NCI-H446 (cell line): ENCODE measurements around the gene ZNG1A.
"Not testable (repeated sequence)": the region's sequence is repeated elsewhere in the genome, so short reads cannot be mapped to it uniquely, and the experiment has no call there.

ENCODE experiments used
- DNase-seq, 2 experiments: peaks; one replicate each; lab custom pipeline; 2025; lab: John Stamatoyannopoulos, UW

Gene ZNG1A

GRCh38 chr9:178970-179383, at the start of gene ZNG1A:
Gene ZNG1A, minus strand, starts transcription at chr9:179056. Its CDS starts 87 bp downstream, at chr9:178969.
- DNase-seq = not testable (repeated sequence)

- no peak for DNase-seq
Observed at GRCh38 chr9:227860-228259, 49.0 kb upstream of the ZNG1A start.

- no peak for DNase-seq
Observed at GRCh38 chr9:224582-225520, 46.0 kb upstream of the ZNG1A start.

- DNase-seq = no peak
Observed at GRCh38 chr9:224026-224425, 45.2 kb upstream of the ZNG1A start.

- no peak for DNase-seq
Observed at GRCh38 chr9:223152-223551, 44.3 kb upstream of the ZNG1A start.

GRCh38 chr9:221989-222776, 43.3 kb upstream of the ZNG1A start:
- no peak for DNase-seq

GRCh38 chr9:219670-220365, 41.0 kb upstream of the ZNG1A start:
- no peak for DNase-seq

GRCh38 chr9:219036-219435, 40.2 kb upstream of the ZNG1A start:
- DNase-seq = not testable (repeated sequence)

- DNase-seq = no peak
Observed at GRCh38 chr9:217950-218349, 39.1 kb upstream of the ZNG1A start.

GRCh38 chr9:216866-217265, 38.0 kb upstream of the ZNG1A start:
- DNase-seq = no peak

GRCh38 chr9:215631-216155, 36.8 kb upstream of the ZNG1A start:
- no peak for DNase-seq

GRCh38 chr9:214648-215493, 36.0 kb upstream of the ZNG1A start, which contains the start of gene DOCK8:
Gene DOCK8, plus strand, starts transcription at chr9:214865. Its CDS starts 112 bp downstream, at chr9:214977.
- DNase-seq = no peak

- no peak for DNase-seq
Observed at GRCh38 chr9:214351-214647, 35.4 kb upstream of the ZNG1A start.

GRCh38 chr9:213901-214300, 35.0 kb upstream of the ZNG1A start:
- DNase-seq = not testable (repeated sequence)

- DNase-seq = no peak
Observed at GRCh38 chr9:212297-212696, 33.4 kb upstream of the ZNG1A start.

GRCh38 chr9:211557-211956, 32.7 kb upstream of the ZNG1A start:
- no peak for DNase-seq

- no peak for DNase-seq
Observed at GRCh38 chr9:211036-211435, 32.2 kb upstream of the ZNG1A start.

GRCh38 chr9:209143-209758, 30.4 kb upstream of the ZNG1A start:
- no peak for DNase-seq

GRCh38 chr9:206481-206880, 27.6 kb upstream of the ZNG1A start:
- DNase-seq = no peak

- DNase-seq = not testable (repeated sequence)
Observed at GRCh38 chr9:199601-200000, 20.7 kb upstream of the ZNG1A start.
